ENCODE results near the gene PTPN3. TPM values are rescaled to one million over a fixed set of nuclear protein-coding genes. Genes with fewer than 3 reads are reported as not detected.

Gene PTPN3
- polyA plus RNA-seq, 3 donors, result not detected

DNA sequence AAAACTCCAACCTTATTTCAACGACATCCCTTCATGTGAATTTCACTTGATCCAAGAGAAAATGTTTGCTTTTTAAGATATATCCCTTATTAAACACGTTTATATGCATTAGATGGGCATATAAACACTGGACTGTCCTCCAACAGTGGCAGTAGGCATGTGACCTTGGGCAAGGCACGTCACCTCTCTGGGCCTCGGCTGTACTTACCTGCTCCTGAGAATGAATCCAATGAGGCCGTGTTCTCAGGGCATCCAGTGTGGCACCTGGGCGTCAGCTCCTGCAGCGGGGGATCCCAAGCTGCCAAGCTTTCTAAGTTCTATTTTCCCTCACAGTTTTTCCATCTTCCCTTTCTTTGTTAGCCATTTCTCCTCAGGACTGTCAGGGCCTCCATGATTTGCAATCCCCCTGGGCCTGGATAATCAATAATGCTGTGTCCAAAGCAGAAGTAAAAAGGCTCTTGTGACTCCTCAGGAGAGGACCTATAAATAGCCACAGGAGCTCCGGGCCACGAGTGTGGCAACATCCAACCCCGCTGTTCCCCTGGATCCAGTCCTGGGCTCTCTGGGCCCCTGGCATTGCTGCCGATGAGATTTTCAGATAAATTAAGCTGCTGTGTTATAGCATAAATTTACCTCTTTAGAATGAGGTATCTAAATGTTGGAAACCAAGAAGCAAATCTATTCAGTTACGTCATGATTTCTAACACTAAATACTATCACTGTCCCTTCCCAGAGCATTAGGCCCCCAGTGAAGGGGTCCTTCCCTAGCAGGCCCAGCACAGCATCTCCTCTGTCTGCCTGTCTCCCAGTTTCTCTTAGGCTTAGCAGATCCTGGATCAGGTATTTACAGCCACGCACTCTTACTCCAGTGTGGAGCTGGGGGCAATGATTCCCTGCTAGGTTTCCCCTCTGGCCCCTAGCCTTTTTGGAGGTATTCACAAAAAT, 76.8 kb downstream of the PTPN3 start:
- H3K4me3 ChIP-seq (replicated peaks in 1 of 3; ENCODE audit: low read depth in 2 of 3, low read length in 3 of 3), result no peak overlapping the region
- H4K20me1 ChIP-seq (ENCODE audit: insufficient read depth, low read length), result no peaks in the 10 kb centered on the region
- Mint-ChIP-seq H3K4me3 (no peak overlapping the region), H3K27ac (no peak overlapping the region), H3K36me3 (no peaks in the 10 kb centered on the region), H3K4me1 (no peaks in the 10 kb centered on the region), H3K27me3 (ENCODE audit: low read depth in 3 of 3) (peaks cover 25 to 38% (median 32%) of the 10 kb centered on the region in 3 donors), H3K9me3 (no peaks in the 10 kb centered on the region)
- H3K4me2 ChIP-seq (replicated peaks; ENCODE audit: extremely low read depth, low read length, poor library complexity, severe bottlenecking), result no peak overlapping the region
- no peak for TF ChIP-seq CTCF (IDR thresholded peaks at IDR 0.05)
- DNase-seq, result no peak
- intact Hi-C loops (cut with micrococcal nuclease), result no loop called here
- H3K9me3 ChIP-seq (replicated peaks in 1 of 2; ENCODE audit: control insufficient read depth in 1 of 2, insufficient read depth in 1 of 2, low read length in 2 of 2), result no peaks in the 10 kb centered on the region
- no peaks in the 10 kb centered on the region for H3K4me1 ChIP-seq (ENCODE audit: control insufficient read depth in 1 of 2, insufficient read depth in 2 of 2, low read length in 2 of 2)
- H3K27me3 ChIP-seq (ENCODE audit: control insufficient read depth in 2 of 2, insufficient read depth in 2 of 2, low read length in 2 of 2), result peaks cover 4 to 7% of the 10 kb centered on the region in 2 donors
- 67% methylated on average over 8 of the region's 13 CpGs for WGBS (ENCODE audit: insufficient coverage)
- H2AFZ ChIP-seq (ENCODE audit: insufficient read depth, low read depth, low read length, poor library complexity, severe bottlenecking), result no peak overlapping the region
- H3K9ac ChIP-seq (ENCODE audit: insufficient read depth, low read length, poor library complexity, severe bottlenecking), result no peak overlapping the region
- no peaks in the 10 kb centered on the region for H3K36me3 ChIP-seq (replicated peaks in 1 of 2; ENCODE audit: control insufficient read depth in 1 of 2, insufficient read depth in 2 of 2, low read length in 2 of 2)
- H3K79me2 ChIP-seq (ENCODE audit: insufficient read depth, low read length), result no peaks in the 10 kb centered on the region
- no peak overlapping the region for H3K27ac ChIP-seq (ENCODE audit: low read depth in 1 of 2, low read length in 2 of 2)

DNA sequence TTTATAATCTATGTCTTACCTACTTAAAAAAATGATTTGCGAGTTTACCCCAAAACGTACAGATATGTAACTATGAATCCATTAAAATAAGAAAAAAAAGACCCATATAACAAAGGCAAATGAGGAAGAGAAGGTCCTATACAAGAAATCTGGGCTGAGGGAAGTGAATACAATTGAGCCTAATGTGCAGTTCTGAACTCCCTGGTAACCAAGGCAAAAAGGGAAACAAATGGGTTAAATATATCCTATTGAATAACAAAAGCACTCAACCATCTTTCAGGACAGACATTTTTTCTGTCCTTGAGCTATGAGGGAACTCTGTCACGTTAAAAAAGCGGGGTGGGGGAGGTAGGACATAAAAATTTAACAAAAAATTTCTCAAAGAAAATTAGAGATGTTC, 78.6 kb downstream of the PTPN3 start:
- H3K36me3 ChIP-seq (replicated peaks in 1 of 2; ENCODE audit: control insufficient read depth in 1 of 2, insufficient read depth in 2 of 2, low read length in 2 of 2), result no peaks in the 10 kb centered on the region
- H2AFZ ChIP-seq (ENCODE audit: insufficient read depth, low read depth, low read length, poor library complexity, severe bottlenecking), result no peak overlapping the region
- Mint-ChIP-seq H3K4me1 (no peaks in the 10 kb centered on the region), H3K4me3 (no peak overlapping the region), H3K36me3 (no peaks in the 10 kb centered on the region), H3K27ac (no peak overlapping the region), H3K27me3 (ENCODE audit: low read depth in 3 of 3) (peaks cover 26 to 44% (median 37%) of the 10 kb centered on the region in 3 donors), H3K9me3 (no peaks in the 10 kb centered on the region)
- WGBS (ENCODE audit: insufficient coverage), result no CpG with 5 or more reads among the region's 4 CpGs
- no peak overlapping the region for H3K9ac ChIP-seq (ENCODE audit: insufficient read depth, low read length, poor library complexity, severe bottlenecking)
- H3K79me2 ChIP-seq (ENCODE audit: insufficient read depth, low read length), result no peaks in the 10 kb centered on the region
- peaks cover 4 to 7% of the 10 kb centered on the region in 2 donors for H3K27me3 ChIP-seq (ENCODE audit: control insufficient read depth in 2 of 2, insufficient read depth in 2 of 2, low read length in 2 of 2)
- H3K4me2 ChIP-seq (replicated peaks; ENCODE audit: extremely low read depth, low read length, poor library complexity, severe bottlenecking), result no peak overlapping the region
- no peak overlapping the region for H3K27ac ChIP-seq (ENCODE audit: low read depth in 1 of 2, low read length in 2 of 2)
- no peak for DNase-seq
- H3K9me3 ChIP-seq (replicated peaks in 1 of 2; ENCODE audit: control insufficient read depth in 1 of 2, insufficient read depth in 1 of 2, low read length in 2 of 2), result no peaks in the 10 kb centered on the region
- no peak for TF ChIP-seq CTCF (IDR thresholded peaks at IDR 0.05)
- no peaks in the 10 kb centered on the region for H4K20me1 ChIP-seq (ENCODE audit: insufficient read depth, low read length)
- no peaks in the 10 kb centered on the region for H3K4me1 ChIP-seq (ENCODE audit: control insufficient read depth in 1 of 2, insufficient read depth in 2 of 2, low read length in 2 of 2)
- H3K4me3 ChIP-seq (replicated peaks in 1 of 3; ENCODE audit: low read depth in 2 of 3, low read length in 3 of 3), result no peak overlapping the region
- intact Hi-C loops (cut with micrococcal nuclease), result no loop called here

All from CD14-positive monocyte (primary cell).